Inflammatory macrophage (primary cell): Measurements from ENCODE around the gene MORC4.

Experiments used
- DNase-seq, 2 donors: peaks; one replicate each; pipeline ENCODE4 v3.0.0-alpha.2; 2020 to 2022

Gene MORC4

DNA sequence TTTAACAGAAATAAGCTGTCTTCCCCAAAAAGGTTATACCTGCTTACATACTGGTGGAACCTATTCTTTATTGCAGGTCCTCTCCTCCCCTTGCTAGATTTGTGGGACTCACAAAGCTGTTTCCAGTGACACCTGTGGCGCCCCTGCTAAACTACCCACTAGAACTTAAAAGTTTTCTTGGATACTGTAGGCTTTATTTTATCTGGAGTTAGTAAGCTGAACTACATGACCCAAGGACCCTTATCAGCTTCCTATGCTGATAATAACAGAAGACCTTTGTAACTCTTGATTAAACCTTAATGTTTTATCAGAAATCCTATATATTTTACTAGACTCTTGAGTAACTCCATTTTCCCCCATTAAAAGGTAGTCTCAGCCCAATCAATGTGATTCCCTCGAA, 47.5 kb downstream of the MORC4 start:
- no peak for DNase-seq

DNA sequence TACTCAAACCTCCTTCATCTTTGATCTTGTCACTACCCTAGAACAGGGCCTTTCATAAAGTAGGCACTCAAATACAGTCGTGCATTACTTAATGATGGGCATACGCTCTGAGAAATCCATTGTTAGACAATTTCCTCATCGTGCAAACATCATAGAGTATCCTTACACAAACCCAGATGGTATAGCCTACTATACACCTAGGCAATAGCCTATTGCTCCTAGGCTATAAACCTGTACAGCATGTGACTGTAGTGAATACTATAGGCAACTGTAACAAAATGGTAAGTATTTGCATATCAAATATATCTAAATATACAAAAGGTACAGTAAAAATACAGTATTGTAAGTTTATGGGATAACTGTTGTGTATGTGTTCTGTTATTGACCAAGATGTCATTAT, 47.9 kb downstream of the MORC4 start:
- DNase-seq, result no peak

DNA sequence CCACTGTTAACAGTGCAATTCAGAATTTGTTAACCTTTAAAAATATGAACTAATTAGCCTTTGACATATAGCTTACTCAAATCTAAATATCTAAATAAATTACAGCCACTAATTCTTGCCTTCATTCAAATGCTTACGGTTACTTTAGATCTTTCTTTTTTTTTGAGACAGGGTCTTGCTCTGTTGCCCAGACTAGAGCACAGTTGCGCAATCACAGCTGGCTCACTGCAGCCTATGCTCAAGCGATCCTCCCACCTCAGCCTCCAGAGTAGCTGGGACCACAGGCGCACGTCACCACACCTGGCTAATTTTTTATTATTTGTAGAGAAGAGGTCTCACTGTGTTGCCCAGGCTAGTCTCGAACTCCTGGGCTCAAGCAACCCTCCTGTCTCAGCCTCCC, 48.8 kb downstream of the MORC4 start:
- DNase-seq, result no peak

DNA sequence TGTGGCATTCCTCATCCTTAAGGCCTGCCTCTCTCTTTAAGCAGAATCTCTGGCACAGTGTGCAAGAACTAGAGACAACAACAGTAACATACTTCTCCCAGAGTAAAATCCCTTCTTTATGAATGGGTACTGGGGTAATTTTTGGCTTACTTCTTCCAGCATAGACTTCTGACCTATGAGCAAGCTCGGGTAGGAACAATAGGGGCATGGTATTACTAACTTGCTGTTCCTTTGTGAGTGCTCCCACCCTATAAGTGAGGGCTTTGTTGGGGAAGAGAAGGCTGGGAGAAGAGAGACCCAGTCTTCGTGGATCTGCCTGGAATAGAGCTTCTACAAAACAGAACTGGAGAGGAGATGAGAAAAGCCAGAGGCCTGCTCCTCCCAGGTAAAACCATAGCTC, 49.6 kb downstream of the MORC4 start:
- DNase-seq, result no peak

DNA sequence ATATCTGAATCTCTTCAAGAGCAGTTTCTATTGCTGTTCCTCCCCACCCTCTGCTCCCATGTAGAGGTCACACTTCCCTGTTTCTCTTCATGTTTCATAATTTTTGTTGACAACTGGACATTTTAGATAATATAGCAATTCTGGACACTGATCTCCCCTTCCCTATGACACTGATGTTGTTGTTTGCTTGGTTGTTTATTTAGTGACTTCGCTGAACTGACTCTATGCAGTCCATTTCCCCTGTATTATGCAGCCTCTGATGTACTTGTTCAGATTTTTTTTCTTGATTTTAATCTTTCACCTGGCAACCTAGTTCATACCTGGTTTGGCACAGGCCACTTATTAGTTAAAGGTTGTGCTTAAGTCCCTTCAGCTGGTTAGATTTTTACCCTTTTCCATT, 50.6 kb downstream of the MORC4 start:
- no peak for DNase-seq

DNA sequence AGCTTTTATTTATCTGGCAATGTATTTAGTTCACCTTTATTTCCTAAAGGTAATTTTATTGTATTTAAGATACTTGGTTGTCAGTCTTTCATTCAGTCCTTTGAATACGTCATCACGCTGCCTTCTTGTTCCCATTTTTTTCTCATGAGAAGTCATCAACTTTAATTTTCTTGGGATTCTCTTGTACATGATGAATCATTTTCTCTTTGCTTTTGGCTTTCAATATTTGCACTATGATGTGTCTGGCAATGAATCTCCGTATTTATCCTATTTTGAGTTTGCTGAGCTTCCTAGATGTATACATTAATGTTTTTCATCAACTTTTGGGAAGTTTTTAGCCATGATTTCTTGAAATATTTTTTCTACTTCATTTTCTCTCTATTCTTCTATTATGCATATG, 51.4 kb downstream of the MORC4 start:
- no peak for DNase-seq

DNA sequence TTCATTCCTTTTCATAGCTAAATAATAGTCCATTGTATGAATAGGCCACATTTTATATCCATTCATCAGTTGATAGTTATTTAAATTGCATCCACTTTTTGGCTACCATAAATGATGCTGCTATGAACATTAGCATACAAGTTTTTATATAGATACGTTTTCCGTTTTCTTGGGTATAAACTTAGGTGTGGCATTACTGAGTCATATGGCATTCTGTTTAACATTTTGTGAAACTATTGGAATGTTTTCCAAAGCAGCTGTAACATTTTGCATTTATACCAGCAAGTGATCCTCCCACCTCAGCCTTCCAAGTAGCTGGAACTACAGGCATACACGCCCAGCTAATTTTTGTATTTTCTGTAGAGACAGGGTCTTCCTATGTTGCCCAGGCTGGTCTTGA, 53.5 kb downstream of the MORC4 start:
- no peak for DNase-seq

DNA sequence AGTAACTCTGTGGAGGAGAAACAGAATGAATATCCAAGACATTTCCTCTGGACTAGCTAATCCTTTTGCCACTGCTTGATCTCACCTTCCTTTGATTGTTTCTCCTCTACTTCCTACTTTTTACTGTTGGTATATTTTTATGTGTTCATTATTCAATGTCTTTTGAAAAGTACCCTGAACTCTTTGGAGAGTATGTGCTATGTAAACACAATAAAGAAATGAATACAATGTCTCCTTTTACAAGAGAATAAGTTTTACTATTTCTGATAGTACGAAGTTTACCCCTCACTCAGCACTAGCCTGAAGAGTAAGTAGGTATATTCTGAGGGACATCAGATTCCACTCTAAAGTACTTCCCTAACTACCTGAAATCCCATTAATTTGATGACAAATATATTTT, 59.9 kb downstream of the MORC4 start:
- no peak for DNase-seq

DNA sequence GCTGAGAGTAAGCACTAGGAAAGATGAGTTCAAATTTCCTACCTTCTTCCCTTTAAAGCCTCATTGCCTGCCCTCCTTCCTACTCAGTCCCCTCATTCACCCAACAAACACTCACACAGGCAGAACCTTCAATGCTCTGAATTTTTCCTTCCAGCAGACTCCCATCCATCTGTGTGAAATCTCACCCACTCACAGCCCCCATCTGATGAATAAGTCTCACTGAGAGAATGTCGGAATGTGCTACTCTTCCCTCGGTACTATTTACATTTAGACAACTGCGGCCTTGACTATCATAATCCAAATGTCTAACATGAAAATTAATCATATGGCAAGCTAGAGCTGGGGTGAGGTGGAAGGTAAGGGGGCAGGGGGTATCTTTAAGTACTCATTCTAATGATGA, 60.4 kb downstream of the MORC4 start:
- no peak for DNase-seq

DNA sequence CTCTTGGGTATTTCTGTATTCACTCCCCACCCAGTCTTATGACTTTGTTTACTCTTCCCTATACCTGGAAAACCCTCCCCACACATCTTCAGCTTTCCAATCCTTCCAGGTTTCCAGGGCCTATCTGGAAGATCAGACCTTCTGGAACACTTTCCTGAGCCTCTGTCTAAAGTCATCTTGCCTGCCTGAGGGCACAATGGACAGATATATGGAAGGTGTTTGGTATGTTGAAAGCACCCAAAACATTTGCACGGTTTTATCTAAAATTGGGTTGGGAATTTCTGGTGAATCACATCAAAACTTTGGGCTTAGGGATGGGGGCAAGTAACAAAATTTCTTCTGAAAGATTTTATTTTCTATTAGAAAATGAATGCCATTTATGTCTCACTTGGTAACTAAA, 63.8 kb downstream of the MORC4 start:
- DNase-seq, result no peak

DNA sequence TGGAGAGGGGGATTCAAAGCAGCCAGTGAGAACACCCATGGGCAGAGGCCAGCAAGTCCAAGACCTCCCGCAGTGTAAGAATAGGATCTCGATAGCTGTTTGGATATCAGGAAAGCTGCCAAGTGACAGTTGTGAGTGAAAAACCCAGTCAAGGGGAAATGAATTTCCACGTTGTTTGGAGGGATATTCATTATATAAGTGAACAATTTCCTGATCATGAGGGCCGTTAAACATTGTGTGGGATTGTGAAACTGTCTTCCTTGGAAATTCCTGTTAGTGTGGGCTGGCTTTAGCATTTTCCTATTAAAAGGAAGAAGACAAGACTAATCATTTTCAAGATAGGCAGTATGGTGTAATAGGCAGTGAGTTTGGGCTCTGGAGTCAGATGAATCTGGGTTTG, 64.8 kb downstream of the MORC4 start:
- DNase-seq, result no peak

DNA sequence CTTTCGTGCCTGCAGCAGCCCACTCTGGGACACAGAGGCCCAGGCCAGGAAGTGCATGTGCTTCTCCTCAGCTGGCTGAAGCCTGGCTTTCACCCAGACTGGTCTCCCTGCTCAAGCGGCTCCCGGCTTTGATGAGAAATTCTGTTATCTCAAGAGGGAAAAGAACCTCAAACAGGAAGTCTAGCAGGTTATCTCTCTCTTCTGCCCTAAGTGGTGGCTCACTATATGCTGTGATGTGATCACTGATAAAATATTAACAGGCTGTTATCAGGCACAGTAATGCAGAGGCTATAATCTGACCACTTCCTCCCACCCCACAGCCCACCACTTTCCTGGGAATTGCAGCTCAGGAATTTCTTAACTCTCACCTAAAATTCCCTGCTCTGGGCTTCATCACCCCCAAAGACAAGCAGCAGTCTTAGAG, 66.5 kb downstream of the MORC4 start:
- no peak for DNase-seq

DNA sequence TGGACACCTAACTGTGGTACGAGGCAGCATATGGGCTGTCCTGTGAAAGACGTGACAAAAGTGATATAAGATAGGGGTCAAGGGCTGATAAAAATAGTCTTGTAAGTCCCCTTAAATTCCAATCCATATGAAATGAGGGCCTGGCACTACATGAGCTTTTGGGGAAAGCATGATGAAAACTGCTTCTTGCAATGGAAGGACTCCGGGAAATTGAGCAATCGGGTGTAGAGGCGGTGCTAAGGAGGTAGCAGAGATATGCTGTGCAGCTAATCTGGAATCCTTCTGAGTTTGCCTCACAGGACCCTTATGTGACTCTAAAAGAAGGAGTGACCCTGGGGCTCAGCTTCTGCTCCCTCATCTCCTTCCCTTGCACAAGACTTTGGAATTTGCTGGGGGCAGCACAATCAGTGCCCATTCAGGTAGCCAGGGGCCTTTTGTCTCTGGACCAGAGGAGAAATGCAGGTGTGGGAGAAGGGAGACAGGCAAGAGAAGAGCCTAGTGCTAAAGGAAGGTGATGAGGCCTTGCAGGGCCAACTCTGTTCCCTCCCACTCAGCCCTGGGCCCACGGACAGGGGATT, 67.0 kb downstream of the MORC4 start:
- DNase-seq, result no peak

DNA sequence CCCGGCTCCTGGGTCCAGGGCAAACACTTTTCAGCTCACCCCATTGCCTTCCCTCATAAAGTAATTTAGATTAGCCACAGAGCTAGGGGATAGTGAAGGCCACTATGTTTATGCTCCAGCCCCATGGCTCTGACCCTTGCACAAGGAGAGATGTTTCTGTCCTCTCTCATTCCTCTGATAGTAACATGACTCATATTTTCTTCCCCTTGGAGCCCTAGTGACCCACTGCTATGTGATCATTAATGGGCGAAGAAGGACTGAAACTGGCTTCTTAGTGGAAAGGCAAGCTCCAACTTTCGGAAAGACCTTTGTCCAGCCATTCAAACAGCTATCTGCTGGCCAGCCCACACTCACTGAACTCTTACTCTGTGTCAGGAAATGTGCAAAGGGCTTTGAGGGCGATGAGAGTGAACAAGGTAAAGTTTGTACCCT, 67.5 kb downstream of the MORC4 start:
- DNase-seq, result no peak

DNA sequence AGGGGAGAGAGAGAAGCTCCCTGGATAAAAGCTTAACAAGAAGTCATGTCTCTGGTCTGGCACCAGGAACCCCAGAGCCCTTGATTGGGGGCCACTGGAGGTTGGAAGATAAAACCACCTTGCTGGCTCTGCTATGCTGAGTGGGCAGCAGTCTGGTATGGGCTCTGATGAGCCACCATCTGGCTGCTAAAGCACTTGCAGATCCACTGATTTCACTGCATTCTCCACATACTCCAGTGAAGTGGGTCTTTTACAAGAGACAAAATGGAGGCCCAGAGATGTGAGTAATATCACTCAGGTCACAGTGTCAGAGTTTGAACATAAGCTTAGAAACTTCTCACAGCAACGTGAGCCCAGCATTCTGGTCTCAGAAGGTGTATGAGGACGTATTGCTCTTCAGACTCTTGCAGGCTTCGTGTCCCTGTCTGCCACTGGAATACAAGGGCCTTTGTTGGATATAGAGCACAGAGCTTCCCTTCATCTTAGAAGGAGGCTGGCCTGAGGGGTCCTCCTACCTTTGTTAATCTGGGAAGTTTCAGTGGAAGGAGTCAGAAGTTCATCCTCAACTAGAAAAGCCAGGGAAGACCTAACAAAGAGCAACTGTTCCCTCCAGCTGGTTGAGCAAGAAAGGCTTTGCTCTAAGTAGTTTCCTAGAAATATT, 68.1 kb downstream of the MORC4 start:
- no peak for DNase-seq

DNA sequence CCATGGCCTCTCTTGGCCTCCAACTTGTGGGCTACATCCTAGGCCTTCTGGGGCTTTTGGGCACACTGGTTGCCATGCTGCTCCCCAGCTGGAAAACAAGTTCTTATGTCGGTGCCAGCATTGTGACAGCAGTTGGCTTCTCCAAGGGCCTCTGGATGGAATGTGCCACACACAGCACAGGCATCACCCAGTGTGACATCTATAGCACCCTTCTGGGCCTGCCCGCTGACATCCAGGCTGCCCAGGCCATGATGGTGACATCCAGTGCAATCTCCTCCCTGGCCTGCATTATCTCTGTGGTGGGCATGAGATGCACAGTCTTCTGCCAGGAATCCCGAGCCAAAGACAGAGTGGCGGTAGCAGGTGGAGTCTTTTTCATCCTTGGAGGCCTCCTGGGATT, 71.8 kb downstream of the MORC4 start:
- no peak for DNase-seq

DNA sequence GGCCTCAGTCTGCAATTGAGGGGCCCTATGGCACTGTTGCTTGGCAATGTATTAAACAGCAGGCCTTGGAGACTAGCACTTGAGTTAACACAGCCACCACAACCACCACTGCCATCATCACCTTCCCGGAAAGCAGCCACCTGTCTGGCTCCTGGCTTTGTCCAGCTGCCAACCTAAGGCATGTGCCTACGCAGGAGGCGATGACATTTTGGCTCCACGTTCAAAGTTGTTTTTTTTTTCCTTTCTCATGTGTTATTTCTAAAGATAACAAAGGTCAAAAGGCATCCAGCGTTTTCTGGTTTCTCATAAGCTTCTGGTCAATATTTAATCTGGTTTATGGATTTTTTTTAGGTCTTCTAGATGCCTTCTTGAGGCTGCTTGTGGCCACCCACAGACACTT, 72.3 kb downstream of the MORC4 start:
- DNase-seq, result no peak

DNA sequence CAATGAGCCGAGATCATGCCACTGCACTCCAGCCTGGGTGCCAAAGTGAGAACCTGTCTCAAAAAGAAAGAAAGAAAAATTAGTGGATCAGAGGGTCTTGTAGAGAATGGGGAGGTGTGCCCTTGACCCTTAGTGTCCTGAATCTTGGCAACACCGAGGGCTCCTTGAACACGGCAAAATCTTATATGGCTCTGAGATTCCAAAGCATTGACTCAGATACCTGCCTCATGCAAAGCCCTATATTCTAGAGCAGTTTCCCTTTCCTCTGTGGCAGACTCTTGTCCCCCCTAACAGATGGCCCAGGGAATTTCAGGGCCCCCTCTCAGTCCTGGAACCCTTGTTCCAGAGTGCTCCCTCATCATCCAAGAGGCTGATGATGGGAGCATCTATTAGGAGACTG, 73.0 kb downstream of the MORC4 start:
- no peak for DNase-seq

DNA sequence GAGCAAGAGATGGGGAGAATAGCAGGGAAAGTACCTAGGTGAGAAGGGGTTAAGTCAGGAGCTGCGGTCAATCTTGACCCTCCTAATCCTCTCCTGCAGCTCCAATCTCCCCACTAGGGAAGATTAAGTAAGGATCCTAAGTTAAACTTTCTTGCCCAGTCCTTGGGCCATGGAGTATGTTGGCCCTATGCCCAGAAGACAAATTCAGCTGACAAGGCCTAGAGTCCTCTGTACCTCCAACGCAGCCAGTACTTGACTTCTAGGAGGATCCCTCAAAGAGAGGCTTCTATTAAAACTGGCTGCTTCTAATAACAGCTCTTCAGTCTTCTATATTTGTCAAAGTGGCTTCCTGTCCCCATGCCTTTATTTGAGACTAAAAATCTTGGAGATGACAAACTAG, 78.4 kb downstream of the MORC4 start:
- DNase-seq, result no peak

DNA sequence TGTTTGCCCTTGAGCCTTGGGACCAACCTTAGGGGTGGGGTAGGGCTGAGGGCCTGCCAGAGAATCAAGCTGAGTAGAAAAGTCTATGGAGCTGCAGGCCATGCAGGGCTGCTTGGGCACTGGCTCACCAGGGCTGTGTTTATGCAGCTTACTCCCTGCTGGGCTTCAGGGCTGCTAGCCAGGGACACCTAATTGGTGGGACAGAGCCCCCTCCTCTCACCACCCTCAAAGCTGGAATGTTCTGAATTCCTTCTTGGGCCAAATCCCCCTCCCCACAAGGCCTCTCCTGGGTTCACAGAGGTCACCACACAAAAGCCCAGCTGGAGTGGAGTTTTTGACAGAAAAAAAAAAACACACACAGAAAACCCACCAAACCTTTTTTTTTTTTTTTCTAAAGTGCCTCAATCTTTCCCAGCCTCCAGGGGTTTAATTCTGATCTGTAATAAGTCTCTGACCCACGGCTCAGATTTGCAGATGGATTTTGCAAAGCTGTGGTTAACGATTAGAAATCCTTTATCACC, 80.0 kb downstream of the MORC4 start, which contains the start of gene CLDN2:
TSS of gene CLDN2 (plus strand) at position 471 of the 521 bp plus-strand sequence. CDS start 7,827 bp downstream, outside the sequence.
- DNase-seq, result no peak

DNA sequence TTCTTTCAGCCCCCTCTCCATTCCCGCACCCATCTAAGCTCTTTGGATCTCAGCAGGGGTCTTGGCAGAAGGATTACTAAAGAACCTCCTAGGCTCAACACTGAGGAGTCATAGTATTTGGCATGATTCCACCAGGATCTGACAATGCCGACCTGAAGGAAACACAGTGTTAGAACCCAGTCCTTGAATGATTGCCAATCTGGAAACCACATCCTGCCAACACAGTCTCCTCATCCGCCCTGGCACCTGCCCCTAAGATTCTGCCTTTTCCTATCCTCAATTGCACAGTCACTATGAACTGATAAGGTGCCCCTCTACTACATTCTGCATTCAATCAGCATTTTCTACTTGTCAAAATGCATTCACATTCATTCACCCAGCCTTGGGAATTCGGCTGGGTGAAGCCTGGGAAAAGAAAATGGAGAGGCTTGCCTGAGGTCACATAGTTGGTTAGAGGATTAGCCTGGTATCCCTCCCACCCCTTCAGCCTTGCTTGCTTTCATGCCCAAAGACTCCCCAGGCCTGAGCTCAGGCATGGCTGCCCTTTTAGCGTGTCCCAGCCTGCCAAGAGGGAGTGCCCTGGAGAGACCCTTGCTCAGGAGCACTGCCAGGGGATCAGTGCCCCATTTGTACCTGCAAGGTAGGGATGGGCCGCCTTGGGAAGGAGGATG, 82.0 kb downstream of the MORC4 start:
- no peak for DNase-seq

DNA sequence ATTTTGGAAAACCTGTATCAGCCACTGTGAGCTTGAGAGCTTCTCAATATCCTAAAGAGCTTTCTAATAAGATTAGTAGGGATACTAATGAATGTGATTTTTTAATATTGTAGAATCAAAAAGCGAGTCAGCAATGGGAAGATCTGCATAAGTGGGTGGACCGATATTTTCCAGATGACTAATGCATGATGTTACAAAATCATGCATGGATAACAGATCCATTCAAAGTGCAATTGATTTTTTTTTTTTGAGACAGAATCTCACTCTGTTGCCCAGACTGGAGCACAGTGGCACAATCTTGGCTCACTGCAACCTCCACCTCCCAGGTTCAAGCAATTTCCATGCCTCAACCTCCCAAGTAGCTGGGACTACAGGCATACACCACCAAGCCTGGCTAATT, 87.1 kb downstream of the MORC4 start:
- no peak for DNase-seq

DNA sequence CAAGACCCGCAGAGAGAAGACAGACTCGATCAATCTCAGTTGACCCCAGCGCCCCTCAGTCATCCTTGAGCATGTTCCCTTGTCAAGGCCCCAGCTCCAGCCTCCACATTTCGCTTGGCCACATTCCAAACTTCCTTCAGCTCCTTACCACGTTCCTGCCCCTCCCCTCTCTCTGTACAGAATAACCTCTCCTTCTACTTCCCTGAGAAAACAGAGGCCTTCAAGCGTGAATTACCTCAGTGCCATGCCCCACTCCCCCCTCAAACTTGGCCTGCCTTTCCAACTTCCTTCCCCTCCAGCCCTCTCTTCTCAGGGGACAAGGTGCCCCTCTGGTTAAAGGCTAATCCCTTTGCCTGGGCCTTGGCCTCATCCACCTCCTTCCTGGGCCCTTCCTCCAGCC, 93.7 kb downstream of the MORC4 start:
- no peak for DNase-seq

DNA sequence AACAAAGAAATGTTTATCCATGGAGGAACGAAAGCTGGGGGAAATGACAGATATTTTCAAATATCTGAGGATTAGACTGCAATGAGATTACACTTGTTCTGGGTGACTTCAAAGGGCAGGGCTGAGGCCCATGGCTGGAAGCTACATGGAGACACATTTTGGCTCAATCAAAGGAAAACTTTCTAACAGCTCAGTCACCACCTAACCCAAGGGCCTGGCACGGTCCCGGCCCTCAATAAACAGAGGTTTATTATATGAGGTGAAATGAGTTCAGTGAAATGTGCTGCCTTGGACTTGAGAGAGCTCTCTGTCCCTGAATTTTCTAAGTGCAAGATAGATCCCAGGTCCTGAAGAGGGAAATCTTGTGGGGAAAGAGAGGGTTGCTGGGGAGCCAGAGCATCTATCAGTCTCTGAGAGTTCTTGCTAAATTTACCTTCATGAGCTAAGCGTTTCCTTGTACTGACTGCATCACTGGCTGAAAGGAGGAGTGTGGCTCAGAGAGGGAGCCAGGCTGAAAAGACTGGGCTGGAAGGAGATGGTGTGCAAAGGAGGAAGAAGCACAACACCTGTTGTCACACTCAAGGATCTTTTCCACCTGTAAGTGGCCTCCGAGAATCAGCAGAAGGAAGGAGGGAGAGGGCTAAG, 94.8 kb downstream of the MORC4 start:
- no peak for DNase-seq
